Measurements from ENCODE around the gene KRTAP10-6. TPM values are rescaled to one million over a fixed set of nuclear protein-coding genes. Genes with fewer than 3 reads are reported as not detected.
"Not testable (repeated sequence)": the region's sequence is repeated elsewhere in the genome, so short reads cannot be mapped to it uniquely, and the experiment has no call there.

KRTAP10-6 gene
- polyA plus RNA-seq, 4 donors: not detected

DNA sequence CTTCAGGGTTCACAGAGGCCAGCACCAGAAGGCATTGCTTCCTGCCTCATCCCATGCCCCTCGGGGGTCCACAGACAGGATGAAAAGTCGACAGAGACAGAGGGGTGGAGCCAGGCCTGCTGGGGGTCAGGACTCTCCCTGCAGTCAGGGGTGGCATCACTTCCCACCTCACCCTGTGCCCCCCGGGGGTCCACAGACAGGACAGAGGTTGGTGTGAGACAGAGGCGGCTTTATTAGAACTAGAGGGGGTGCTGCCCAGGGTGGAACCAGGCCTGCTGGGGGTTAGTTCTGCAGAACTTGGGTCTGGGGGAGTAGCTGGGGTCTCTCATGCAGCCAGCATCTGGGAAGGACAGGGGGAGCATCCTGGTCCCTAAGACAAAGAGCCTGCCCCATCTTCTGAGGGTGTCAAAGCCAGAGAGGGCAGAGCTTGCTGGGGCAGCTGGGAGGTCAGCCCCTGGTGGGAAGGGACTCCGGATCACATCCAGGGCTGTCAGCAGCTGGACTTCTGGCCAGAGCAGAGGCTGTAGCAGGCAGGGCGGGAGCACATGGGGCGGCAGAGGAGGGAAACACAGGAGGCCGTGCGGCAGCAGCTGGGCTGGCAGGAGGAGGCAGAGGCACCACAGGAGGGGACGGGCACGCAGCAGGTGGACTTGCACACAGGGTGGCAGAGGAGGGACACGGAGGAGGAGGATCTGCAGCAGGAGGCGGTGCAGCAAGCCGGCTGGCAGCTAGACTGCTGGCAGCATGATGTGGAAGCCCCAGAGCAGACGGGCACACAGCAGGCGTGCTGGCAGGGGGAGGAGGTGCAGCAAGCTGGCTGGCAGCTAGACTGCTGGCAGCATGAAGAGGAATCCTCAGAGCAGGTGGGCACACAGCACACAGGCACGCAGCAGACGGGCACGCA lies 1.2 kb downstream of the KRTAP10-6 start:
- not testable (repeated sequence) for FAIRE-seq; H3K4me3 ChIP-seq (ENCODE audit: low read depth in 1 of 3, low read length in 3 of 3); DNase-seq; H3K4me1 ChIP-seq (ENCODE audit: control insufficient read depth in 3 of 3, insufficient read depth in 2 of 3, low read depth in 1 of 3, low read length in 2 of 3); H3K27ac ChIP-seq (ENCODE audit: low read depth in 1 of 3, low read length in 2 of 3); H3K36me3 ChIP-seq (ENCODE audit: control insufficient read depth in 3 of 3, insufficient read depth in 2 of 3, low read depth in 1 of 3, low read length in 3 of 3); H3K27me3 ChIP-seq (ENCODE audit: control insufficient read depth in 3 of 3, insufficient read depth in 3 of 3, low read length in 3 of 3); H3K9me3 ChIP-seq (ENCODE audit: control insufficient read depth in 2 of 2, insufficient read depth in 1 of 2, low read depth in 1 of 2, low read length in 1 of 2)
- WGBS, 3 donors: 50 to 66% (median 52%) methylated on average over 13 to 18 of the region's 19 CpGs

DNA sequence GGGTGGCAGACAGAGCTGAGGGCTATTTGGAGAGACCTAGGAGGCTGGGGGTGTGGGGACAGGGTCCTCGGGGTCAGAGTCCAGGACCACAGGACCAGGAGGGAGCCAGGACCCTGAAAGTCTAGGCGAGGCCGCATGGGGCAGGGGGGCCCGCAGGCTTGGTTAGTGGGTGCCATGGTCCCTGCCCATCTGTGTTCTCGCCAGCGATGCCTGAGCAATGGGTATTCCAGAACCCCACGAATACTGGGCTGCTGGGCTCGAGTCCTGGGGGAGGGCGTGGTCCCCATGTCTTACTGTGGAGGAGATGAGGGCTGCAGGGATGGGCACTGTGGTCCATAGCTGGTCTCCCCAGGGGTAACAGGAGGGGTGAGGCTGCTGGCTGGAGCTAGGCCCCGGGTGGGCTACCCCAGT lies 2.0 kb downstream of the KRTAP10-6 start:
- no peak overlapping the region for H3K27ac ChIP-seq (ENCODE audit: low read depth in 1 of 3, low read length in 2 of 3)
- H3K9me3 ChIP-seq (ENCODE audit: control insufficient read depth in 2 of 2, insufficient read depth in 1 of 2, low read depth in 1 of 2, low read length in 1 of 2): no peaks in the 10 kb centered on the region
- H3K27me3 ChIP-seq (ENCODE audit: control insufficient read depth in 3 of 3, insufficient read depth in 3 of 3, low read length in 3 of 3): peaks cover 0 to 6% (median 5%) of the 10 kb centered on the region in 3 donors
- 59 to 80% (median 71%) methylated on average over 8 to 10 of the region's 10 CpGs for WGBS, 3 donors
- H3K36me3 ChIP-seq (ENCODE audit: control insufficient read depth in 3 of 3, insufficient read depth in 2 of 3, low read depth in 1 of 3, low read length in 3 of 3): no peaks in the 10 kb centered on the region
- DNase-seq (no peak), FAIRE-seq (no peak)
- no peaks in the 10 kb centered on the region for H3K4me1 ChIP-seq (ENCODE audit: control insufficient read depth in 3 of 3, insufficient read depth in 2 of 3, low read depth in 1 of 3, low read length in 2 of 3)
- no peak overlapping the region for H3K4me3 ChIP-seq (ENCODE audit: low read depth in 1 of 3, low read length in 3 of 3)

GRCh38 chr21:44589586-44590305 lies 2.6 kb downstream of the KRTAP10-6 start:
- DNase-seq (no peak), FAIRE-seq (no peak)
- no peaks in the 10 kb centered on the region for H3K4me1 ChIP-seq (ENCODE audit: control insufficient read depth in 3 of 3, insufficient read depth in 2 of 3, low read depth in 1 of 3, low read length in 2 of 3)
- no peak overlapping the region for H3K27ac ChIP-seq (ENCODE audit: low read depth in 1 of 3, low read length in 2 of 3)
- no peaks in the 10 kb centered on the region for H3K9me3 ChIP-seq (ENCODE audit: control insufficient read depth in 2 of 2, insufficient read depth in 1 of 2, low read depth in 1 of 2, low read length in 1 of 2)
- no peak overlapping the region for H3K4me3 ChIP-seq (ENCODE audit: low read depth in 1 of 3, low read length in 3 of 3)
- H3K36me3 ChIP-seq (ENCODE audit: control insufficient read depth in 3 of 3, insufficient read depth in 2 of 3, low read depth in 1 of 3, low read length in 3 of 3): no peaks in the 10 kb centered on the region
- 68 to 76% (median 71%) methylated on average over 22 to 24 of the region's 24 CpGs for WGBS, 3 donors
- peaks cover 0 to 7% (median 6%) of the 10 kb centered on the region in 3 donors for H3K27me3 ChIP-seq (ENCODE audit: control insufficient read depth in 3 of 3, insufficient read depth in 3 of 3, low read length in 3 of 3)

DNA sequence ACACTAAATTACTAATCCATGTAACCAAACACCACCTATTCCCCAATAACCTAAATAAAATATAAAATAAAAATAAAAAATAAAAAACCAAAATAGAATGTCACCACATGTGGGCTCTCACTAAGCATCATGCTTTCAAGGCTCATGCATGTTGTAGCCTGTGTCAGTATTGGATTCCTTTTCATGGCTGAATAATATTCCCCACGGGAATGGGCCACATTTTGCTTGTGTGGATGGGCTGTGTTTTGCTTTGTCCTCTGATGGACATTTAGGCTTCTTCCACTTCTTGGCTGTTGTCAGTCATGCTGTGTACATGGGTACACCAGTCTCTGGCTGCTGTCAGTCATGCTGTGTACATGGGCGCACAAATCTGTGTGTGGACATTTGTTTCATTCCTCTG lies 3.2 kb downstream of the KRTAP10-6 start:
- 89 to 93% (median 90%) methylated on average over 2 of the region's 2 CpGs for WGBS, 3 donors
- Histone ChIP-seq H3K36me3 (ENCODE audit: control insufficient read depth in 3 of 3, insufficient read depth in 2 of 3, low read depth in 1 of 3, low read length in 3 of 3) (no peaks in the 10 kb centered on the region), H3K9me3 (ENCODE audit: control insufficient read depth in 2 of 2, insufficient read depth in 1 of 2, low read depth in 1 of 2, low read length in 1 of 2) (no peaks in the 10 kb centered on the region), H3K4me3 (ENCODE audit: low read depth in 1 of 3, low read length in 3 of 3) (no peak overlapping the region), H3K27me3 (ENCODE audit: control insufficient read depth in 3 of 3, insufficient read depth in 3 of 3, low read length in 3 of 3) (peaks cover 0 to 7% (median 6%) of the 10 kb centered on the region in 3 donors), H3K4me1 (ENCODE audit: control insufficient read depth in 3 of 3, insufficient read depth in 2 of 3, low read depth in 1 of 3, low read length in 2 of 3) (no peaks in the 10 kb centered on the region), H3K27ac (ENCODE audit: low read depth in 1 of 3, low read length in 2 of 3) (no peak overlapping the region)
- FAIRE-seq (no peak), DNase-seq (no peak)

DNA sequence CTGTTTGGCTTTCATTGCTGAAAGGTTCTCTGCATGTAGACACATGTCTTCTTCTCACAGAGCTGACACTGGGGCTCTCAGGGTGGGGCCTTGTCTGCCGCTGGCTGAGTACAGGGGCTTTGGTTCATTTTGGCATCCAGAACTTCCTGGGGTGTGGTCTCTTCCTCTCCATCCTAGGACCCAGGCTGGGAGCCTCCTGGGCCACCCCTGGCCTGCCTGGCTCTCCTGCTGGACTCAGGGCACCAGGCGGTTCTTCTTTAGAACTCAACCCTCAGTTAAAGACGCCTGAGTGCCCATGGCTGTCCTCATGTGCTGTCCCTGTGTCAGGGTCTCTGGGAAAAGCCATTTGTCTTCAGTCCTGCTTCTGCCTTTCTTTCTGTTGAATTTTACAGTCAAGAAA lies 6.4 kb downstream of the KRTAP10-6 start:
- Histone ChIP-seq H3K36me3 (ENCODE audit: control insufficient read depth in 3 of 3, insufficient read depth in 2 of 3, low read depth in 1 of 3, low read length in 3 of 3) (no peaks in the 10 kb centered on the region), H3K4me1 (ENCODE audit: control insufficient read depth in 3 of 3, insufficient read depth in 2 of 3, low read depth in 1 of 3, low read length in 2 of 3) (no peaks in the 10 kb centered on the region), H3K9me3 (ENCODE audit: control insufficient read depth in 2 of 2, insufficient read depth in 1 of 2, low read depth in 1 of 2, low read length in 1 of 2) (peaks cover 0 to 5% of the 10 kb centered on the region in 2 donors), H3K4me3 (ENCODE audit: low read depth in 1 of 3, low read length in 3 of 3) (no peak overlapping the region), H3K27ac (ENCODE audit: low read depth in 1 of 3, low read length in 2 of 3) (no peak overlapping the region), H3K27me3 (ENCODE audit: control insufficient read depth in 3 of 3, insufficient read depth in 3 of 3, low read length in 3 of 3) (peaks cover 0 to 7% (median 0%) of the 10 kb centered on the region in 3 donors)
- no peak for DNase-seq
- no peak for FAIRE-seq
- 63 to 86% (median 82%) methylated on average over 3 of the region's 3 CpGs for WGBS, 3 donors

- Histone ChIP-seq H3K36me3 (ENCODE audit: control insufficient read depth in 3 of 3, insufficient read depth in 2 of 3, low read depth in 1 of 3, low read length in 3 of 3) (no peaks in the 10 kb centered on the region), H3K27ac (ENCODE audit: low read depth in 1 of 3, low read length in 2 of 3) (no peak overlapping the region), H3K9me3 (ENCODE audit: control insufficient read depth in 2 of 2, insufficient read depth in 1 of 2, low read depth in 1 of 2, low read length in 1 of 2) (peaks cover 0 to 5% of the 10 kb centered on the region in 2 donors), H3K27me3 (ENCODE audit: control insufficient read depth in 3 of 3, insufficient read depth in 3 of 3, low read length in 3 of 3) (peaks cover 0 to 3% (median 0%) of the 10 kb centered on the region in 3 donors), H3K4me3 (ENCODE audit: low read depth in 1 of 3, low read length in 3 of 3) (no peak overlapping the region), H3K4me1 (ENCODE audit: control insufficient read depth in 3 of 3, insufficient read depth in 2 of 3, low read depth in 1 of 3, low read length in 2 of 3) (no peaks in the 10 kb centered on the region)
- DNase-seq: no peak
- no peak for FAIRE-seq
- WGBS, 3 donors: 58 to 70% (median 64%) methylated on average over 6 of the region's 6 CpGs
Observed at GRCh38 chr21:44583800-44584147, 8.5 kb downstream of the KRTAP10-6 start.

- Histone ChIP-seq H3K27me3 (ENCODE audit: control insufficient read depth in 3 of 3, insufficient read depth in 3 of 3, low read length in 3 of 3) (peaks cover 0 to 3% (median 0%) of the 10 kb centered on the region in 3 donors), H3K9me3 (ENCODE audit: control insufficient read depth in 2 of 2, insufficient read depth in 1 of 2, low read depth in 1 of 2, low read length in 1 of 2) (peaks cover 0 to 10% of the 10 kb centered on the region in 2 donors), H3K27ac (ENCODE audit: low read depth in 1 of 3, low read length in 2 of 3) (no peak overlapping the region), H3K4me1 (ENCODE audit: control insufficient read depth in 3 of 3, insufficient read depth in 2 of 3, low read depth in 1 of 3, low read length in 2 of 3) (no peaks in the 10 kb centered on the region), H3K4me3 (ENCODE audit: low read depth in 1 of 3, low read length in 3 of 3) (no peak overlapping the region), H3K36me3 (ENCODE audit: control insufficient read depth in 3 of 3, insufficient read depth in 2 of 3, low read depth in 1 of 3, low read length in 3 of 3) (no peaks in the 10 kb centered on the region)
- DNase-seq (no peak), FAIRE-seq (no peak)
- 37 to 48% (median 46%) methylated on average over 11 of the region's 11 CpGs for WGBS, 3 donors
Observed at GRCh38 chr21:44583089-44583799, 9.1 kb downstream of the KRTAP10-6 start.

DNA sequence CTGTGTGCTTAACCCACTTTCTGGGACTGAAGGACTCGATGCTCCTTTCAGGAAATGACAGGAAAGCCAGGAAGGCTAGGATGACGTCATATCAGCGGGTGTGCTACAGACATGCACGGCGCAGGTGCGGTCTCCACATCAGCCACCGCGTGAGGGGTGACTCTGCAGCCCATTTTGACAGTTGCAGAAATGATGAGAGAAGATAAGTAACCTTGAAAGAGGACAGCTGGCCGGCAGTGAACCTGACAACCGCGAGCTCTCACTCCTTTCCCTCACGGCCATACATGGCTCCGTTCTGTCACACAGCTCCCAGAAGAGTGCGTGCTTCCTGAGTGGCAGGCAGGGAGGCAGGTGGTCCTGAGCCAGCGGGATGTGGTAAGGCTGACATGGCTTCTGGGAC lies 10.2 kb downstream of the KRTAP10-6 start:
- H3K4me1 ChIP-seq (ENCODE audit: control insufficient read depth in 3 of 3, insufficient read depth in 2 of 3, low read depth in 1 of 3, low read length in 2 of 3): no peaks in the 10 kb centered on the region
- DNase-seq (no peak), FAIRE-seq (no peak)
- no peaks in the 10 kb centered on the region for H3K36me3 ChIP-seq (ENCODE audit: control insufficient read depth in 3 of 3, insufficient read depth in 2 of 3, low read depth in 1 of 3, low read length in 3 of 3)
- H3K27ac ChIP-seq (ENCODE audit: low read depth in 1 of 3, low read length in 2 of 3): no peak overlapping the region
- H3K9me3 ChIP-seq (ENCODE audit: control insufficient read depth in 2 of 2, insufficient read depth in 1 of 2, low read depth in 1 of 2, low read length in 1 of 2): peaks cover 0 to 14% of the 10 kb centered on the region in 2 donors
- no peak overlapping the region for H3K4me3 ChIP-seq (ENCODE audit: low read depth in 1 of 3, low read length in 3 of 3)
- peaks cover 0 to 3% (median 0%) of the 10 kb centered on the region in 3 donors for H3K27me3 ChIP-seq (ENCODE audit: control insufficient read depth in 3 of 3, insufficient read depth in 3 of 3, low read length in 3 of 3)
- WGBS, 3 donors: 76 to 80% (median 77%) methylated on average over 14 to 15 of the region's 15 CpGs

Data from small intestine (tissue), 7 donors.